ENCODE measurements around the gene P3H2.
"Not testable (repeated sequence)": the region's sequence is repeated elsewhere in the genome, so short reads cannot be mapped to it uniquely, and the experiment has no call there.

Gene P3H2

DNA sequence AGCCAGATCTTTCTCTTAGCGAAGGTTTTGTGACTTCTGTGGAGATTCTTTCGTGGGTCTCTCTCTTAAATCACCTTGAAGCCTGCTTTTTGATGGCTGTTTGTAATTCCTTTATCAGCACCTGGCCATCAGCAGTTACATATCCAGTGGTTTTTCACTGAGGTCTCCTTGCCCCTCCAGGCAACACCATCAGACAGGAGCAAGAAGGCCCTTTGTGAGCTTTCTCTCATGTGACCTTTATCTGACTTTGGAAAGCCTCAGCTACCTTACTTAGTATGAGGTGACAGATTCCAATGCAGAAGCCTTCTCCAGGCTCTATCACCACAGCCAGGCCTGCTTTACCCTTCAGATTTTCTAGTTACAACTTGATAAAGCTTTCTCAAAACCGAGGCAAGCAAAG lies 30.0 kb upstream of the P3H2 start:
- H3K79me2 ChIP-seq (ENCODE audit: control insufficient read depth, insufficient read depth, low read length, unreplicated experiment), result no peaks in the 10 kb centered on the region
- H3K4me3 ChIP-seq (ENCODE audit: low read depth, low read length), result no peak overlapping the region
- H3K36me3 ChIP-seq (ENCODE audit: insufficient read depth, low read length), result 0 out of 2 replicates have a peak, but pooled peaks cover 2% of the 10 kb centered on the region
- no peak overlapping the region for H2AFZ ChIP-seq (ENCODE audit: low read length, unreplicated experiment)
- H3K4me1 ChIP-seq (ENCODE audit: control insufficient read depth, insufficient read depth, low read length, unreplicated experiment), result peaks cover 11% of the 10 kb centered on the region
- H3K27ac ChIP-seq (ENCODE audit: low read depth, low read length), result no peak overlapping the region
- H3K27me3 ChIP-seq (ENCODE audit: insufficient read depth, low read length), result no peaks in the 10 kb centered on the region

DNA sequence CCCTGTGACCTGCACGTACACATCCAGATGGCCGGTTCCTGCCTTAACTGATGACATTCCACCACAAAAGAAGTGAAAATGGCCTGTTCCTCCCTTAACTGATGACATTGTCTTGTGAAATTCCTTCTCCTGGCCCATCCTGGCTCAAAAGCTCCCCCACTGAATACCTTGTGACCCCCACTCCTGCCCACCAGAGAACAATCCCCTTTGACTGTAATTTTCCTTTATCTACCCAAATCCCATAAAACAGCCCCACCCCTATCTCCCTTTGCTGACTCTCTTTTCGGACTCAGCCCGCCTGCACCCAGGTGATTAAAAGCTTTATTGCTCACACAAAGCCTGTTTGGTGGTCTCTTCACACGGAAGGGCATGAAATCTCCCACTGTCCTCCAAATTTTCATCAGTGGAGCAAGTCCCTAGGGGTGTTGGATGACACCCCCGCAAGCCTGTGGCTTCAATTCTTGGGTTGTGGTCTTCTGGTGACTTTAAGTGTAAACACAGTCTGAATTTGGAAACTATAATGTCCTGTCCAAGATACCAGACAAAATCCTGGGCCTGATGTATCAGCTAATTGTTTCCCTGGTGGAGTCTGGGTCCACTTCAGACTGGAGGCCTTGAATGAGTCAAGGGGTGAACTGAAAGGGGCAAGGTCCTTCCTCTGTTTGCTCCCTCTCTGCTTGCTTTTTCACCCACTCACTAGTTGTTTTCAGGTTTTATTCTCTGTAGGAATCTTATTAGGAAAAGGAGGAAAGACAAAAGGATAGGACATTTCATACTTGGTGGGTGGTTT lies 29.3 kb upstream of the P3H2 start:
- not testable (repeated sequence) for H3K36me3 ChIP-seq (ENCODE audit: insufficient read depth, low read length); H3K27ac ChIP-seq (ENCODE audit: low read depth, low read length); H2AFZ ChIP-seq (ENCODE audit: low read length, unreplicated experiment); H3K4me3 ChIP-seq (ENCODE audit: low read depth, low read length); H3K27me3 ChIP-seq (ENCODE audit: insufficient read depth, low read length); H3K79me2 ChIP-seq (ENCODE audit: control insufficient read depth, insufficient read depth, low read length, unreplicated experiment)
- peaks cover 11% of the 10 kb centered on the region for H3K4me1 ChIP-seq (ENCODE audit: control insufficient read depth, insufficient read depth, low read length, unreplicated experiment)

DNA sequence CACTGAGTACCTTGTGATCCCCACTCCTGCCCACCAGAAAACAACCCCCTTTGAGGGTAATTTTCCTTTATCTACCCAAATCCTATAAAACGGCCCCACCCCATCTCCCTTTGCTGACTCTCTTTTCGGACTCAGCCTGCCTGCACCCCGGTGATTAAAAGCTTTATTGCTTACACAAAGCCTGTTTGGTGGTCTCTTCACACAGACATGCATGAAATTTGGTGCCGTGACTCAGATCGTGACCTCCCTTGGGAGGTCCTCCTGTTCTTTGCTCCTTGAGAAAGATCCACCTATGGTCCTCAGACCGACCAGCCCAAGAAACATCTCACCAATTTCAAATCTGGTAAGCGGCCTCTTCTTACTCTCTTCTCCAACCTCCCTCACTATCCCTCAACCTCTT lies 24.1 kb upstream of the P3H2 start:
- H3K79me2 ChIP-seq (ENCODE audit: control insufficient read depth, insufficient read depth, low read length, unreplicated experiment); H3K4me1 ChIP-seq (ENCODE audit: control insufficient read depth, insufficient read depth, low read length, unreplicated experiment); H3K36me3 ChIP-seq (ENCODE audit: insufficient read depth, low read length); H2AFZ ChIP-seq (ENCODE audit: low read length, unreplicated experiment); H3K27me3 ChIP-seq (ENCODE audit: insufficient read depth, low read length); H3K4me3 ChIP-seq (ENCODE audit: low read depth, low read length); H3K27ac ChIP-seq (ENCODE audit: low read depth, low read length): not testable (repeated sequence)

DNA sequence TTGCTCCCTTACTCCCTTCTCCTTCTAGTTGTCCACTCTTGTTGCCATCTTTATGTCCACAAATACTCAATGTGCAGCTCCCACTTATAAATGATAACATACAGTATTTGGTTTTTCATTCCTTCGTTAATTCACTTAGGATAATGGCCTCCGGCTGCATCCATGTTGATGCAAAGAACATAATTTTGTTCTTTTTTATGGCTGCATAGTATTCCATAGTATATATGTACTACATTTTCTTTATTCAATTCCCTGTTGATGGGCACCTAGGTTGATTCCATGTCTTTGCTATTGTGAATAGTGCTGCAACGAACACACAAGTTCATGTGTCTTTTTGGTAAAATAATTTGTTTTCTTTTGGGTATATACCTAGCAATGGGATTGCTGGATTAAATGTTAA lies 21.3 kb upstream of the P3H2 start:
- Histone ChIP-seq H3K27me3 (ENCODE audit: insufficient read depth, low read length) (no peaks in the 10 kb centered on the region), H3K79me2 (ENCODE audit: control insufficient read depth, insufficient read depth, low read length, unreplicated experiment) (no peaks in the 10 kb centered on the region), H3K4me1 (ENCODE audit: control insufficient read depth, insufficient read depth, low read length, unreplicated experiment) (no peaks in the 10 kb centered on the region), H3K36me3 (ENCODE audit: insufficient read depth, low read length) (no peaks in the 10 kb centered on the region), H3K4me3 (ENCODE audit: low read depth, low read length) (no peak overlapping the region), H2AFZ (ENCODE audit: low read length, unreplicated experiment) (no peak overlapping the region), H3K27ac (ENCODE audit: low read depth, low read length) (no peak overlapping the region)

DNA sequence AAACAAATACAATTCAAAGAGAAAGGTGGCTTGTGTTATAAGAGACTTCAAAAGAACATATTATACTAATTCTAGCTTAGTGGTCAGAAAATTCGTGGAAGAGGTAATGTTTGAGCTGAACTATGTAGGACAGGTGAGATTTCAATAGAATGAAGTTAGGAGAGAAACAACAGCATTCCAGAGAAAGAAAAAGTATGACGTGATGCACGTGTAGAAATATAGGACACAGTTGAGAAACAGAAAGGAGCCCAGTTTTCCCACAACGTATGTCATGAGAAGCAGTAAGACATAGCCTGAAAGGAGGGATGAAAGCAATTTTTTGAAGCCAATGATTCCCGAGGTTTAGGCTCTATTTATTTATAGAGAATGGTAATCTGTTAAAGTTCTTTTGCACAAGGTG lies 18.7 kb upstream of the P3H2 start:
- Histone ChIP-seq H2AFZ (ENCODE audit: low read length, unreplicated experiment) (no peak overlapping the region), H3K4me3 (ENCODE audit: low read depth, low read length) (no peak overlapping the region), H3K27ac (ENCODE audit: low read depth, low read length) (no peak overlapping the region), H3K27me3 (ENCODE audit: insufficient read depth, low read length) (no peaks in the 10 kb centered on the region), H3K36me3 (ENCODE audit: insufficient read depth, low read length) (no peaks in the 10 kb centered on the region), H3K4me1 (ENCODE audit: control insufficient read depth, insufficient read depth, low read length, unreplicated experiment) (no peaks in the 10 kb centered on the region), H3K79me2 (ENCODE audit: control insufficient read depth, insufficient read depth, low read length, unreplicated experiment) (no peaks in the 10 kb centered on the region)

DNA sequence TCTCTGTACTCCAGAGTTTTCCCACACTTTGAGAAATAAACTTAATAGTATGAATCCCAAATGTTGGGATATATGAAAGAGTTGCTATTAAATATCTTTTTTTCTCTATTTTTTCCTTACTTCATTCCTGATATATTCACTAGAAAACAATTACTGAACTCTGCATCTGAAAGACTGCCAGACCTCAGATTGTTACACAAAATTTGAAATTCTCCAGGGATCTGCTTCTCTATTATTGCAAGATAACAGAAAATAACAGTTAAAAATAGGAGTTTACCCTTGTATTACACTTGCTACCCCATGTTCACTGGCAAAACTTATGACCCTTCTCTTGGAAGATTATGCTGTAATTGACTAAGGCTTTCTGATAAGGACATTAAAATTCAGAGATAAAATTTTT lies 11.7 kb upstream of the P3H2 start:
- Histone ChIP-seq H3K4me3 (ENCODE audit: low read depth, low read length) (no peak overlapping the region), H3K4me1 (ENCODE audit: control insufficient read depth, insufficient read depth, low read length, unreplicated experiment) (peaks cover 21% of the 10 kb centered on the region), H3K79me2 (ENCODE audit: control insufficient read depth, insufficient read depth, low read length, unreplicated experiment) (no peaks in the 10 kb centered on the region), H2AFZ (ENCODE audit: low read length, unreplicated experiment) (no peak overlapping the region), H3K36me3 (ENCODE audit: insufficient read depth, low read length) (no peaks in the 10 kb centered on the region), H3K27ac (ENCODE audit: low read depth, low read length) (no peak overlapping the region), H3K27me3 (ENCODE audit: insufficient read depth, low read length) (no peaks in the 10 kb centered on the region)

DNA sequence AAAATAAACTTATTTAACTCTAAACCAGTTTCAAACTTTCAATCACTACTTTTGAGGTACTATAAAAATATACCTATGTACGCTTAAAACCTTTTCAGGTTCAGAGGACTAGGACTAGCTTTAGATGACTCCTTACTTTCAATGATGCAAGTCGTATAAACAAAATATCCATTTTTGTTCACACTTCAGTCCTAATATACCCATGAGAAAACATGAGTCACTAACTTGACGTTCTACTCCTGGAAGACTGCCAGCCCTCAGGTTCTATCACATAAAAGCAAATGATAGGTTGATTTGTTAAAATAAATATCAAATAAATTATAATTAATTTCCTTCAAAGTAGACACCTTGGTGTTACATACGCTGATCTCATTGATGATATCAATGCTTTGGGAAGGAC lies 10.6 kb upstream of the P3H2 start:
- Histone ChIP-seq H3K36me3 (ENCODE audit: insufficient read depth, low read length) (no peaks in the 10 kb centered on the region), H2AFZ (ENCODE audit: low read length, unreplicated experiment) (no peak overlapping the region), H3K27ac (ENCODE audit: low read depth, low read length) (no peak overlapping the region; the same call in 1 of the 2 replicates), H3K27me3 (ENCODE audit: insufficient read depth, low read length) (no peaks in the 10 kb centered on the region), H3K4me3 (ENCODE audit: low read depth, low read length) (no peak overlapping the region), H3K79me2 (ENCODE audit: control insufficient read depth, insufficient read depth, low read length, unreplicated experiment) (no peaks in the 10 kb centered on the region), H3K4me1 (ENCODE audit: control insufficient read depth, insufficient read depth, low read length, unreplicated experiment) (peaks cover 21% of the 10 kb centered on the region)

DNA sequence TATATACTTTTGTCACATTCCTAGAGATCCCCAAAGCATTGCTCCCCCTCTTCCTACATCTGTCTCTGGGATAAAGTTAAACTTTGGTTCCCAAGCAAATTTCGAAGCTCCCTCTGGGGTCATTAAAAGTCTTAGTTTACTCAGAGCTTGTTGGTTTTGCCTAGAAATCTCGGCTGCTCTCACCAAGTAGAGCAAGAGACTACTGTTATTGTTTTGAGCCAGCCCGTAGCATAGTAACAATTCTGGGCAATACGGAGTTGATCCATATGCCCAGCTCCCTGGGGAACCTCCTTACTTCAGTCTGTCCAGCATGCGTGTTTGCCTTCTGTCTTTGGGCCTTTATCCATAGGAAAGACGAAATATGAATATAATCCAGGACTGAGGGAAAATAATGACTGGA lies 10.0 kb upstream of the P3H2 start:
- Histone ChIP-seq H3K79me2 (ENCODE audit: control insufficient read depth, insufficient read depth, low read length, unreplicated experiment) (no peaks in the 10 kb centered on the region), H3K4me3 (ENCODE audit: low read depth, low read length) (no peak overlapping the region), H3K27me3 (ENCODE audit: insufficient read depth, low read length) (no peaks in the 10 kb centered on the region), H3K4me1 (ENCODE audit: control insufficient read depth, insufficient read depth, low read length, unreplicated experiment) (peaks cover 21% of the 10 kb centered on the region), H2AFZ (ENCODE audit: low read length, unreplicated experiment) (no peak overlapping the region), H3K36me3 (ENCODE audit: insufficient read depth, low read length) (no peaks in the 10 kb centered on the region), H3K27ac (ENCODE audit: low read depth, low read length) (no peak overlapping the region; the same call in 1 of the 2 replicates)

DNA sequence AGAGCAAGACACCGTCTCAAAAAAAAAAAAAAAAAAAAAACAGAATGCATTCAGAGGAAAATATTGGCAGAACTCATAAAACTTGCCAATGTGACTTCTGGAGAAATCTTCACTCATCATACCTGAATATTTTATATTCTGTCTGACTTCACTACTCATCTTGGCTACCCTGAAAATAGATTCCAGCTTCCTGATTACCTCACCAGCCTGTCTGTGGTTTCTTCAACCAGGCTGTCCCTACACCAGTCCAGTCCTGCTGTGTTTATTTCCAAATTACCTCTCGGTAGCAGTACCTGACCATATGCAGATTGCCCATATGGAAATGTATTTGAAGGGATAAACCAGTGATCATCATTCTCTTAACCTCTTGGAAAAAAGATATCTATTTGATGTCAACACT lies 9.3 kb upstream of the P3H2 start:
- Histone ChIP-seq H3K36me3 (ENCODE audit: insufficient read depth, low read length) (no peaks in the 10 kb centered on the region), H2AFZ (ENCODE audit: low read length, unreplicated experiment) (no peak overlapping the region), H3K4me1 (ENCODE audit: control insufficient read depth, insufficient read depth, low read length, unreplicated experiment) (peaks cover 21% of the 10 kb centered on the region), H3K27ac (ENCODE audit: low read depth, low read length) (no peak overlapping the region), H3K79me2 (ENCODE audit: control insufficient read depth, insufficient read depth, low read length, unreplicated experiment) (no peaks in the 10 kb centered on the region), H3K4me3 (ENCODE audit: low read depth, low read length) (no peak overlapping the region), H3K27me3 (ENCODE audit: insufficient read depth, low read length) (no peaks in the 10 kb centered on the region)

DNA sequence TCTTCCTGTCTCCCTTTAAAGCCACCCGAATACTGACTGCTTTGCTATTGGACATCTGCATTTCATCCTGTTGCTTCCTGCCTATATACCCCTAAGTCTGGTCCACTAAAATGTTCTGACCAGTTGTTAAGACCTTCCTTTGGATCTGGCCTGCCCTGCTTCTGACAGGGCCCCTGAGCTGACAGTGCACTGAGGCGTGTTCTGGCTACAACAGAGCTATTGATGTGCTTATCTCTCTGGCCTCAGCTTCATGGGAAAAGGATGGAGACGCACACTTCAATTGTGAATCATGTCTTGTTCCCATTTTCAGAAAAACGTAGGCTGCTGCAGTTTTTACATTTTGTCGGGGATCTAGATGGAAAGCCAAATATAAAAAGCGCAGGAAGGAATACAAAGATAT lies 7.1 kb upstream of the P3H2 start:
- no peaks in the 10 kb centered on the region for H3K27me3 ChIP-seq (ENCODE audit: insufficient read depth, low read length)
- no peaks in the 10 kb centered on the region for H3K79me2 ChIP-seq (ENCODE audit: control insufficient read depth, insufficient read depth, low read length, unreplicated experiment)
- peaks cover 25% of the 10 kb centered on the region for H3K4me1 ChIP-seq (ENCODE audit: control insufficient read depth, insufficient read depth, low read length, unreplicated experiment)
- H3K27ac ChIP-seq (ENCODE audit: low read depth, low read length), result no peak overlapping the region
- H2AFZ ChIP-seq (ENCODE audit: low read length, unreplicated experiment), result no peak overlapping the region
- H3K36me3 ChIP-seq (ENCODE audit: insufficient read depth, low read length), result no peaks in the 10 kb centered on the region
- H3K4me3 ChIP-seq (ENCODE audit: low read depth, low read length), result no peak overlapping the region

DNA sequence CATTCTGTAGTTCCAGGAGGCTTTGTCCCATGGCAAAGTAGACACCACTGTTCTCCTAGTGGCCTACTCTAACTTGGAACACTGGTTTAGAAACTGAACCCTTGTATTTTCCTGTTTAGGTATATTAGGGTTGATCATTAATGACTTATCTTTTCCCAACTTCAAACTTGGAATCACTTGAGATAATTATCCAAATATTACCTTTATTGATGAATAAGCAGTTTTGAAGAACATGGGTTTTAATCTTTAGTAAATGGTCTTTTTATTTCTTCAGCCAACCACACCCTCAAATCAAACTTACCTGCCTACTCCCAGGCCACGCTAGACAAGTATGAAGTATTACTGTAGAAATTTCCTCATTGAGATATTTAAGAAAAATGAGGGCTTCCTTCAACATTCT lies 6.5 kb upstream of the P3H2 start:
- no peaks in the 10 kb centered on the region for H3K36me3 ChIP-seq (ENCODE audit: insufficient read depth, low read length)
- H2AFZ ChIP-seq (ENCODE audit: low read length, unreplicated experiment), result no peak overlapping the region
- no peaks in the 10 kb centered on the region for H3K79me2 ChIP-seq (ENCODE audit: control insufficient read depth, insufficient read depth, low read length, unreplicated experiment)
- H3K27ac ChIP-seq (ENCODE audit: low read depth, low read length), result no peak overlapping the region
- H3K4me3 ChIP-seq (ENCODE audit: low read depth, low read length), result no peak overlapping the region
- H3K4me1 ChIP-seq (ENCODE audit: control insufficient read depth, insufficient read depth, low read length, unreplicated experiment), result peaks cover 25% of the 10 kb centered on the region
- H3K27me3 ChIP-seq (ENCODE audit: insufficient read depth, low read length), result no peaks in the 10 kb centered on the region

Data from ACC112 (cell line).